Measurements from ENCODE around the gene TWNK.

TWNK gene

GRCh38 chr10:101032637-101033224 is 45.4 kb downstream of the TWNK start (continued):
- TF ChIP-seq ZBTB11 (tag by site-specific recombination; conservative IDR thresholded peaks at IDR 0.05; ENCODE audit: low read depth) (no peak), ZNF560 (tag by site-specific recombination; IDR thresholded peaks at IDR 0.05; ENCODE audit: borderline replicate concordance) (no peak), ZNF114 (tag by site-specific recombination; IDR thresholded peaks at IDR 0.05) (no peak), MZF1 (tag by site-specific recombination; IDR thresholded peaks at IDR 0.05; ENCODE audit: borderline replicate concordance) (no peak), ZNF776 (tag by site-specific recombination; IDR thresholded peaks at IDR 0.05; ENCODE audit: borderline replicate concordance) (no peak), ZFP41 (tag by site-specific recombination; IDR thresholded peaks at IDR 0.05; ENCODE audit: borderline replicate concordance) (no peak), ZNF792 (tag by site-specific recombination; IDR thresholded peaks at IDR 0.05) (no peak), ZNF184 (tag by site-specific recombination; IDR thresholded peaks at IDR 0.05) (no peak), ZNF843 (tag by site-specific recombination; IDR thresholded peaks at IDR 0.05) (no peak), BCL6B (tag by site-specific recombination; IDR thresholded peaks at IDR 0.05) (no peak), ZNF621 (tag by site-specific recombination; IDR thresholded peaks at IDR 0.05) (no peak), ZNF404 (tag by site-specific recombination; IDR thresholded peaks at IDR 0.05) (no peak), GLIS1 (tag by site-specific recombination; IDR thresholded peaks at IDR 0.05) (peak; percentile 96), ZNF518A (tag by site-specific recombination; conservative IDR thresholded peaks at IDR 0.05; ENCODE audit: low read depth) (no peak), ZBTB1 (tag by site-specific recombination; IDR thresholded peaks at IDR 0.05) (no peak), ZNF398 (tag by site-specific recombination; IDR thresholded peaks at IDR 0.05) (peak; percentile 85), ZNF76 (tag by site-specific recombination; IDR thresholded peaks at IDR 0.05; ENCODE audit: borderline replicate concordance, low read depth) (no peak), ZNF133 (tag by site-specific recombination; IDR thresholded peaks at IDR 0.05) (no peak), AEBP2 (tag by site-specific recombination; IDR thresholded peaks at IDR 0.05; ENCODE audit: borderline replicate concordance) (no peak), ZNF521 (tag by site-specific recombination; IDR thresholded peaks at IDR 0.05) (no peak), ZBTB21 (tag by site-specific recombination; IDR thresholded peaks at IDR 0.05) (no peak), HOXA7 (CRISPR knock-in tag; IDR thresholded peaks at IDR 0.05; ENCODE audit: borderline replicate concordance) (no peak), ELK4 (IDR thresholded peaks at IDR 0.05; ENCODE audit: borderline replicate concordance, low read depth, low read length) (no peak), ZNF140 (tag by site-specific recombination; IDR thresholded peaks at IDR 0.05) (no peak), ZNF16 (tag by site-specific recombination; IDR thresholded peaks at IDR 0.05; ENCODE audit: low read depth) (no peak), ZNF555 (tag by site-specific recombination; conservative IDR thresholded peaks at IDR 0.05) (no peak)
